ENCODE measurements around the gene ID2. TPM values are rescaled to one million over a fixed set of nuclear protein-coding genes. Genes with fewer than 3 reads are reported as not detected.
"Not testable (repeated sequence)": the region's sequence is repeated elsewhere in the genome, so short reads cannot be mapped to it uniquely, and the experiment has no call there.

The ID2 gene
- total RNA-seq, 1 donor from 2014 or later: 68.2 TPM

- peak; percentile 62 for DNase-seq
These were observed 4.0 kb downstream of the ID2 start for GRCh38 chr2:8685697-8686358.

- no peak for DNase-seq
These were observed 10.1 kb downstream of the ID2 start for GRCh38 chr2:8691859-8692437.

- DNase-seq: no peak
These were observed 10.9 kb downstream of the ID2 start for GRCh38 chr2:8692783-8693156.

GRCh38 chr2:8693157-8693821 lies 11.4 kb downstream of the ID2 start:
- DNase-seq: peak; percentile 38

GRCh38 chr2:8694737-8695136 lies 12.9 kb downstream of the ID2 start:
- DNase-seq: no peak

- DNase-seq: no peak
These were observed 15.3 kb downstream of the ID2 start for GRCh38 chr2:8697190-8697589.

GRCh38 chr2:8699839-8700238 lies 18.0 kb downstream of the ID2 start:
- no peak for DNase-seq

- no peak for DNase-seq
These were observed 20.0 kb downstream of the ID2 start for GRCh38 chr2:8701681-8702379.

GRCh38 chr2:8704906-8705305 lies 23.1 kb downstream of the ID2 start:
- no peak for DNase-seq

- DNase-seq: no peak
These were observed 27.8 kb downstream of the ID2 start for GRCh38 chr2:8709611-8710010.

- DNase-seq: no peak
These were observed 29.1 kb downstream of the ID2 start for GRCh38 chr2:8710951-8711350.

- DNase-seq: no peak
These were observed 32.4 kb downstream of the ID2 start for GRCh38 chr2:8714283-8714682.

GRCh38 chr2:8714971-8715370 lies 33.1 kb downstream of the ID2 start:
- no peak for DNase-seq

- no peak for DNase-seq
These were observed 37.7 kb downstream of the ID2 start for GRCh38 chr2:8719528-8719927.

GRCh38 chr2:8720741-8721140 lies 38.9 kb downstream of the ID2 start:
- no peak for DNase-seq

GRCh38 chr2:8721410-8721809 lies 39.6 kb downstream of the ID2 start:
- no peak for DNase-seq

GRCh38 chr2:8722986-8723385 lies 41.1 kb downstream of the ID2 start:
- DNase-seq: no peak

- no peak for DNase-seq
These were observed 44.0 kb downstream of the ID2 start for GRCh38 chr2:8725838-8726237.

GRCh38 chr2:8728305-8729015 lies 46.6 kb downstream of the ID2 start:
- no peak for DNase-seq

- not testable (repeated sequence) for DNase-seq
These were observed 47.2 kb downstream of the ID2 start for GRCh38 chr2:8729101-8729500.

- no peak for DNase-seq
These were observed 48.1 kb downstream of the ID2 start for GRCh38 chr2:8729939-8730338.

GRCh38 chr2:8732601-8733000 lies 50.7 kb downstream of the ID2 start:
- no peak for DNase-seq

Measured in dermis blood vessel endothelial cell (primary cell).